GM18508 (cell line): ENCODE results near the gene PLD3.
"Not testable (repeated sequence)": the region's sequence is repeated elsewhere in the genome, so short reads cannot be mapped to it uniquely, and the experiment has no call there.

ENCODE experiments used
- ATAC-seq: cut with Tn5 transposase; IDR thresholded peaks from one replicate; pipeline ENCODE4 v1.9.1; 2021; ENCODE audit warnings: moderate number of reproducible peaks; ENCODE audit not compliant: insufficient read depth, unreplicated experiment

Gene PLD3

DNA sequence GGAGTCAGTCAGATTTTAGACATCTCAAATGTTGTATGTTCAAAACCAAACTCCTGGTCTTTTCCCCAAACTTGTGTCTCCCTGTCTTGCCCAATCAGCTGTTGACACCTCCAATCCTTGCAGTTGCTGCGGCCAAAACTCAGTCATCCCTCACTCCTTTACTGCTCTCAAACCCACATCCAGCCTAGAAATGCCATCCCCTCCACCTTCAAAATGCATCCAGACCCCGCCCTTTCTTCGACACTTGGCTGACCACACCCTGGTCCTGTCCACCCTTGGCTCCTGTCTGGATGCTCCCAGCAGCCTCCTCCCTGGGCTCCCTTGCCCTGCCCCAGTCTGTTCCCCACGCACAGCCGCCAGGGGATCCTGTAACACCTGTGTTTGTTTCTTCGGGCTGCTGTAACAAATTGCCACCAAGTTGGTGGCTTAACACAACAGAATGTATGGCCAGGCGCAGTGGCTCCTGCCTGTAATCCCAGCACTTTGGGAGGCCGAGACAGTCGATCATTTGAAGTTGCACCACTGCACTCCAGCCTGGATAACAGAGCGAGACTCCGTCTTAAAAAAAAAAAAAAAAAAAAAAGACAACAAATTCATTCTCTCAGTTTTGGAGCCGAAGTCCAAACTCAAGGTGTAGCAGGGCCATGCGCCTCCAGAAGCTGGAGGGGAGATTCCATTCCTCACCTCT lies 11.7 kb downstream of the PLD3 start:
- no peak for ATAC-seq

DNA sequence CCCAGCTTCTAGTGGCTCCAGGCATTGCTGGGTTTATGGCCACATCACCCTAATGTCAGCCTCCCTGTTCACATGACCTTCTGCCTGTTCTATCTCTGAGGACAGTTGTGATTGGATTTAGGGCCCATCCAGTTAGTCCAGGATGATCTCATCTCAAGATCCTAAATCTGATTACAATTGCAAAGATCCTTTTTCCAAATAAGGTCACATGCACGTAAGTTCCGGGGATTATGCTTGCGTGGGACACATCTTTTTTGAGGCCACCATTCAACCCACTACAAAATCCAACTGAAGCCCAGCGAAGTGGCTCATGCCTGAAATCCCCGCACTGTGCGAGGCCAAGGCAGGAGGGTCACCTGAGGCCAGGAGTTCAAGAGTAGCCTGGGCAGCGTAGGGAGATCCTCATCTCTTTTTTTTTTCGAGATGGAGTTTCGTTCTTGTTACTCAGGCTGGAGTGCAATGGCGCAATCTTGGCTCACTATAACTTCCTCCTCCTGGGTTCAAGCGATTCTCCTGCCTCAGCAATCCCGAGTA lies 12.3 kb downstream of the PLD3 start:
- no peak for ATAC-seq

DNA sequence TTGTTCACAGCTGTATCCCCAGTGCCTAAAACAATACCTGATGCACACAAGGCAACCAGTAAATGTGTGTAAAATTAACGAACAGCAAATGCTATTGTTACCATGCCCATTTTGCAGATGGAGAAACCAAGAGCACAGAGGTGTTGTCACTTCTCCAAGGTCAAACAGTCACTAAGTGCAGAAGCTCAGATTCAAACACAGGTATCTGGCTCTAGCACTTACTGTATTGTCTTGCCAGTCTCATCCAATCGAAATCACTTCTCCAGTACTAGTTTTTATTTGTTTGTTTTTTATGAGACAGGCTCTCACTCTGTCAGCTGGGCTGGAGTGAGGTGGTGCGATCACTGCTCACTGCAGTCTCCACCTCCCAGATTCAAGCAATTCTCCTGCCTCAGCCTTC lies 13.7 kb downstream of the PLD3 start:
- no peak for ATAC-seq

DNA sequence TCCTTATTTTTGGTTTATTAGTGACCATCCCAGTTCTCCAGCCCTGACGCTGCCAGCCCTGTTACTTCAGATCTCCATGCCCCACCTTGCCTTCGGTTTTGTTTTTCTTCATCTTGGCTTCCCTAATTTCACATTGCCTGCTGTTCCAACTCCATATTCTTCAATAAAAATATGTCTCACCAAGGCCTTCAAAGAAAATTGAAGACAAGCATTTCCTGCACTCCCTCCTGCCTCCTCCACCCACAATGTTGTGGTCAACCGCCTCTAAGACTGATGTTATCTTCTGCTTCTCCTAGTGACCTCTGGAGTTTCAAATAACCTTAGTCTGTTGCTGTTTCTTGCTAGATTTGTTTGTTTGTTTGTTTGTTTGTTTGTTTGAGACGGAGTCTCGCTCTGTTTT lies 14.6 kb downstream of the PLD3 start:
- ATAC-seq: no peak

DNA sequence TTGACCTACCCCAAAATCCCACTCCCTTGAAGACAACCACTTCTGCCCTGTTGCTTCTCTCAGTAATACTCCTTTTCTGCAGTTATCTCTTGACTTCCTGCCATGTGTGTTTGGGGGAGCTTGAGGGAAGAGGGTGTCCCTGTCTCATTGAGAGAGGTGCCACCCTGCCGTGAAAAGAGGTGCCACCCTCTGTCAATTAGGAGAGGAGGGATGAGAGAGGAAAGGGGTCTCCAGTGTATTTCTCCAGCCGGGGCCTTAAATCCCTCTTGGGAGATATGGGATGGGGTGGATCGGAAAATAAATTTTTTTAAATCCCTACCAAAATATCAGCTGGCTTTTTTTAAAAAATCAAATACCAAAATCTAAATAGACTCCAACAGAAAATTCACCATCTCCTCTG lies 16.5 kb downstream of the PLD3 start:
- ATAC-seq: no peak

DNA sequence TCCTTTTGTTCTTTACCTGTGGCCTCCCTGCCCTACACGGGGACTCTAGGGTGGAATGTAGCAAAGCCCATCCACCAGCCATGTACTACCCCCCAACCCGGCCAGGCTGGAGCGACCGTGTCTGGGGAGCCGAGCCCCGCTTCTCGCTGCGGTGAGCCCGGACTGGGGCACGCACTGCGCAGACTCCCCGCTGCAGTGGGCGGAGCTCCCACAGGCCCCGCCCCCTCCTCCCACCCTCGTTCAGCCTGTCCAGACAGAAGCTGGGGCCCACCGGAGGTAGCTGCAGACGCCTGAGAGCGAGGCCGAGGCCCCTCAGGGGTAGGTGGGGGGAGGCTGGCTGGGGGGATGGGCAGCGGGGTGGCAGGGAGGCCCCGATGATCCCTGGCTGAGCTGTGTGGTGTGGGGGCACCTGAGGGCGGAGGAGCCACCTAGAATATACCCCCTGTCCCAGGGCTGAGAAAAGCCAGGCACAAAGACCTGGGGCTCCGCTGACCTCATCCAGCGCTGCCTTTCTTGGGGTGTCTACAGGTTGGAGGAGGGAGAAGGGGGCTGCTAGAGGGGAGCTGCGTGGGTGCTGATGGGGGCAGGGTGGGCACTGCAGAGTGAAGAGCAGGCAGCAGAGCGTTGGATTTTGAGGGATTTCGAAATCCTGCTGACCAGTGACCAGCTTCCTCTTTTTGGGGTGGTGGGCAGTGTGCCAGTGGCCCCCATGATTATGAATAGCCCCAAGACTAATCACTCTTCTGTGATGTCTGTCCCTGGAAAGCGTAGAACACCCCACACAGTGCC lies 17.3 kb downstream of the PLD3 start:
- no peak for ATAC-seq

DNA sequence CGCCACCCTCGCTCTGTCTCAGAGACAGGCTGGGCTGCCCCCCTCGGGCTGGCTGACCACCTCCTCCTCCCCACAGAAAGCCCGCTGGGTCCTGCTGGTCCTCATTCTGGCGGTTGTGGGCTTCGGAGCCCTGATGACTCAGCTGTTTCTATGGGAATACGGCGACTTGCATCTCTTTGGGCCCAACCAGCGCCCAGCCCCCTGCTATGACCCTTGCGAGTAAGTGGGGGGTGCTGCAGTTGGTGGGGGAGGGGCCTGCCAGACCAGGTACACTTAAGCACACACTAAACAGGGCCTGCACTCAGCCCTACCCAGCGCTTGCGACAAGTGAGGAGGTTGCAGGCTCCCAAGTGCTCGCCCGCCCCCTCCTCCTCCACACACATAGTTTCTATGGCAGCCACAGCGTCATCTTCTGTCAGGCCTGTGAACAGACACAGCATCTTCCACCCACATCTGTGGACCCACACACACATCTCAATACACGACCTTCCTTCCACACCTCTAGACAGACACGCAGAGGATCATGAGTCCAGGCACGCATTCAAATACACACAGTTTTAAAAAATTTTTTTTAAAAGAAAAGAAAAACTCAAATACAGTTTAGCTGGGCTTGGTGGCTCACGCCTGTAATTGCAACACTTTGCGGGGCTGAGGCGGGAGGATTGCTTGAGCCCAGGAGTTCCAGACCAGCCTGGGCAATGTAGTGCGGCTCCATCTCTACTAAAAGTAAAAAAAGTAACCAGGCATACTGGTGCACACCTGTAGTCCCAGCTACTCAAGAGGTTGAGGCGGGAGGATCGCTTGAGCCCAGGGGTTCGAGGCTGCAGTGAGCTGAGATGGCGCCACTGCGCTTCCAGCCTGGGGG lies 18.4 kb downstream of the PLD3 start:
- ATAC-seq: no peak

DNA sequence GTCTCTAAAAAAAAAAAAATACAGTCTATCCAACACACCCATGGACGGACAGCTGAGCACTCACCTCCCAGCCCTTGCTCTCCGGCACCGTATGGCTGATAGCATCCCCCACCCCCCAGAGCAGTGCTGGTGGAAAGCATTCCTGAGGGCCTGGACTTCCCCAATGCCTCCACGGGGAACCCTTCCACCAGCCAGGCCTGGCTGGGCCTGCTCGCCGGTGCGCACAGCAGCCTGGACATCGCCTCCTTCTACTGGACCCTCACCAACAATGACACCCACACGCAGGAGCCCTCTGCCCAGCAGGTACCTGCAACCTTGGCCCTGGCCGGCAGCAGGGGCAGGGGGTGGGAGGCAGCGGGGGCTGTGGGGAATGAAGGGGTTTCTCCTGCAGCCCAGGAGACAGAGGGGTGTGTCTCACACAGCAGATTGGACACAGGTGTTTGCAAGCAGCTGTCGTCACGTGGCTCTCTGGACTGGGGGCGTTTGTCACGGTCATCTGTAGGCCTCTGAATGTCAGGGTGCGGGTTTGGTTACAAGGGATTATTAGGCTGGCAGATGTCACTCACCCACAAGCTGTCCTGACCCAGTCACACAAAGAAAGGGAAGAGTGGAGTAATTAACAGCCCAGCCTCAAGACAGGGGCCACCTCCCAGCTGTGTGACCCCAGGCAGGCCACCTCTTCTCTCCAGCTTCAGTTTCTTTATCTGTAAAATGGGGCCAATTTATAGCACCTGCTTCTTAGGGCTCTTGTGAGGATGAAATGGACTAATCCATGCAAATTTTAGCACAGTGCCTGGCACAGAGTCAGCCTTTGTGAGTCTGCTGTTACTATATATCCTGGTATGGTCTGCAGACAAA lies 19.3 kb downstream of the PLD3 start:
- no peak for ATAC-seq

DNA sequence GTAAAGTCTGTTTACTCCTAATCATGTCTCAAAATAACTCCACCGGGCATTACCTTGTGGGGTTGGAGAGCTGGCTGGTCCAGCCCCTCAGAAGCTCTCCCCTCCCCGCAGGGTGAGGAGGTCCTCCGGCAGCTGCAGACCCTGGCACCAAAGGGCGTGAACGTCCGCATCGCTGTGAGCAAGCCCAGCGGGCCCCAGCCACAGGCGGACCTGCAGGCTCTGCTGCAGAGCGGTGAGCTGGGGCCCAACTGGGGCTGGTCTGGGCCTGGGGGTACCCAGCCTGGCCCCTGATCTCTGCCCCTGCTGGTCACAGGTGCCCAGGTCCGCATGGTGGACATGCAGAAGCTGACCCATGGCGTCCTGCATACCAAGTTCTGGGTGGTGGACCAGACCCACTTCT lies 21.3 kb downstream of the PLD3 start:
- ATAC-seq: no peak

DNA sequence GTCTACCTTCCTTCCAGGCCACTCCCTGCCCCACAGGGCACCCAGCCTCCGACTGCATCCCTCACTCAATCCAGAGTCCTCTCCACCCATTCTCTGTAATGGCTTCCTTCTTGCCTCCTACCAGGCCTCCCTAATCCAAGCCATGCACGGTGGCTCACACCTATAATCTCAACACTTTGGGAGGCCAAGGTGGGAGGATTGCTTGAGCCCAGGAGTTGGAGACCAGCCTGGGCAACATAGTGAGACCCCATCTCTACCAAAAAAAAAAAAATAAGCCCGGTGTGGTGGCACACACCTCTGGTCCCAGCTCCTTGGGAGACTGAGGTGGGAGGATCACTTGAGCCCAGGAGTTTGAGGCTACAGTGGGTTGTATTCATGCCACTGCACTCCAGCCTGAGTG lies 21.8 kb downstream of the PLD3 start:
- not testable (repeated sequence) for ATAC-seq

DNA sequence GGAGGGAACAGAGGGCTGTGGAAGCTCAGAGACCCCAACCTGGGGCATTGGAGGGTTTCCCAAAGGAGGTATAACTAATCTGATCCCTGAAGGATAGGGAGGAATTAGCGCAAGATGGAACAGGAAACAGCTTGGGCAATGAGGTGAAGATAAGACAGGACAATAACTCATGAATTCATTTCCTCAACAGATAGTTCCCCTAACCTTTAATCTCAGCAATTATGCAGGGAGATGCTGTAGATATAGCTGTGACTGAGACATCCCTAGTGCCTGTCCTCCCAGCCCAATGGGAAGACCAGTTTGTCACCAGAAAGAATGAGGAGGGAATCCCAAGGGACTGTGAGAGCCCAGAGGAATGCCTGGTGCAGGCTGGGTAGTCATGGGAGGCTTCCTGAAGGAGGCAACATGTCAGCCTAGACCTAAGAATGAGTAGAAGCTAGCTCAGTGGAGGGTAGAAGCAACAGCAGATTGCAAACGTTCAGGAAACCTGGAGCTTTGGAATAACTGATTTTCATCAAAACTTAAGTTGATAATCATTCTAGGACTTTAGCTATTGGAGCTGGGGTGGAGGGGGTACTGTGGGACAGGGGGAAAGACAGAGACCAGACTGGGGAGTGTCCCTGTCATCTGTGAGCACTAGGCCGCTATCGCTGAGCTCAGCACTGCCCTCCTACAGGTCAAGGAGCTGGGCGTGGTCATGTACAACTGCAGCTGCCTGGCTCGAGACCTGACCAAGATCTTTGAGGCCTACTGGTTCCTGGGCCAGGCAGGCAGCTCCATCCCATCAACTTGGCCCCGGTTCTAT lies 22.7 kb downstream of the PLD3 start:
- ATAC-seq: no peak

DNA sequence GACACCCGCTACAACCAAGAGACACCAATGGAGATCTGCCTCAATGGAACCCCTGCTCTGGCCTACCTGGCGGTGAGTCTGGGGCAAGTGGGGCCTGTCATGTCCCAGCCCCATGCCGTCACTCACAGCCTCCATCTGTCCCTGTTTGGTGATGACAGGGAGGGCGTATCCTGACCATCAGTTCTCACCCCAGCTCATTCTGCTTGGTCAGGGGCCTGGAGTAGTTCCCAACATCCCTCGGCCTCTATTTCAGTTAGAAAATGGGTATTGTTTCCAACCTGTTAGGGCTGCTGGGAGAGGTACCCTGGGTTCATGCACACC lies 23.3 kb downstream of the PLD3 start:
- ATAC-seq: no peak

DNA sequence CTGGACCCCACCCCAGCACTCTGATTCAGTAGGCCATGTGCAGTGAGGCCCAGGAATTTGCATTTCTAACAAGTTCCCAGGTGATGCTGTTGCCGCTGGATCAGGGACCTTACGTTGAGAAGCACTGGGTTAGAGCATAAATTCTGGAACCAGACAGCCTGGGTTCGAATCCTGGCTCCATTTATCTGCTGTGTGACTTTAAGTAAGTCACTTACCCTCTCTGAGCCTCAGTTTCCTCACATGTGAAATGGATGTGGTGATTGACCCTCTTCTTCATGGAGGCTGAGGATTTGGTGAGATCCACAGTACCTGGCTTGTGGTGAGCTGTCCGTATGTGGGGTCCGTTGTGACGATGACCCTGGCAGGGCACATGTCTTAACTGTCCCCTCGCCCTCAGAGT lies 25.6 kb downstream of the PLD3 start:
- no peak for ATAC-seq

DNA sequence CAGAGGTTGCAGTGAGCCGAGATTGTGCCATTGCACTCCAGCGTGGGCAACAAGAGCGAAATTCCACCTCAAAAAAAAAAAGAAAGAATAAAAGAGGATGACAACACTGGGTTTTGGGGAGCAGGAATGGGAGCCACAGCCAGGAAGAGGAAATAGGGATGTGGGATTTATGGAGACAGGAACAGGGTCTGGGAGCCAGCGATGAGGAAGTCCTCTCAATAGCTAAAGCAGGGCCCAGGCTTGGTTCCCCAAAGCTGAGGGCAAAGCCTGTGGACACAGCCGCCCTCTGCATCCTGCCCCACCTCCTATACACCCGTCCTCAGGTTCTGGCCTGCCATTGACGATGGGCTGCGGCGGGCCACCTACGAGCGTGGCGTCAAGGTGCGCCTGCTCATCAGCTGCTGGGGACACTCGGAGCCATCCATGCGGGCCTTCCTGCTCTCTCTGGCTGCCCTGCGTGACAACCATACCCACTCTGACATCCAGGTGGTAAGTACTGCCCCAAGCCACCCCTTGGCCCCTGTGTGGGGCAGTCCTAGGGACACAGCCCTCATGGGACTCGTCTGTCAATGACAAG lies 27.9 kb downstream of the PLD3 start:
- no peak for ATAC-seq

DNA sequence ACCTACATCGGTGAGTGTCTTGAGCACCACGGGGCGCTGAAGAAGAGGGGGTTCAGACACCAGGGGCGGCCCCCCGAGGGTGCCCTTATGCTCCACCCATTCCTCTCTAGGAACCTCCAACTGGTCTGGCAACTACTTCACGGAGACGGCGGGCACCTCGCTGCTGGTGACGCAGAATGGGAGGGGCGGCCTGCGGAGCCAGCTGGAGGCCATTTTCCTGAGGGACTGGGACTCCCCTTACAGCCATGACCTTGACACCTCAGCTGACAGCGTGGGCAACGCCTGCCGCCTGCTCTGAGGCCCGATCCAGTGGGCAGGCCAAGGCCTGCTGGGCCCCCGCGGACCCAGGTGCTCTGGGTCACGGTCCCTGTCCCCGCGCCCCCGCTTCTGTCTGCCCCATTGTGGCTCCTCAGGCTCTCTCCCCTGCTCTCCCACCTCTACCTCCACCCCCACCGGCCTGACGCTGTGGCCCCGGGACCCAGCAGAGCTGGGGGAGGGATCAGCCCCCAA lies 29.4 kb downstream of the PLD3 start:
- ATAC-seq: no peak

DNA sequence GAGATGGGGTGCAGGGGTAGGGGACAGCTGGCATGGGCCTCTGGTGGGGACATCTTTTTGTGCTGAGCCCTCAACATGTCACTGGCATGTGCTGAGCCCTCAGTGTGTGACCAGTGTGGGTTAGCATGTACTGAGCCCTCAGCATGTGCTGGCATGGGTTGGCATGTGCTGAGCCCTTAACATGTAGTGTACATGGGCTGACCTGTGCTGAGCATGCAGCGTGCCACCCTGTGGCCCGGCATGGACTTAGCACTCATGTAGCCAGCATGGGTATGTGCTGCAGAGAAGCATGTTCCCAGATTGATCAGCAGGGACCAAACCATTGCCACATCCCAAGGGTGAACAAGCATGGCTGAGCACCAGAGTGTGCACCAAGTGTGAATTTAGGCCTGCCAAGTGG lies 30.0 kb downstream of the PLD3 start:
- no peak for ATAC-seq

DNA sequence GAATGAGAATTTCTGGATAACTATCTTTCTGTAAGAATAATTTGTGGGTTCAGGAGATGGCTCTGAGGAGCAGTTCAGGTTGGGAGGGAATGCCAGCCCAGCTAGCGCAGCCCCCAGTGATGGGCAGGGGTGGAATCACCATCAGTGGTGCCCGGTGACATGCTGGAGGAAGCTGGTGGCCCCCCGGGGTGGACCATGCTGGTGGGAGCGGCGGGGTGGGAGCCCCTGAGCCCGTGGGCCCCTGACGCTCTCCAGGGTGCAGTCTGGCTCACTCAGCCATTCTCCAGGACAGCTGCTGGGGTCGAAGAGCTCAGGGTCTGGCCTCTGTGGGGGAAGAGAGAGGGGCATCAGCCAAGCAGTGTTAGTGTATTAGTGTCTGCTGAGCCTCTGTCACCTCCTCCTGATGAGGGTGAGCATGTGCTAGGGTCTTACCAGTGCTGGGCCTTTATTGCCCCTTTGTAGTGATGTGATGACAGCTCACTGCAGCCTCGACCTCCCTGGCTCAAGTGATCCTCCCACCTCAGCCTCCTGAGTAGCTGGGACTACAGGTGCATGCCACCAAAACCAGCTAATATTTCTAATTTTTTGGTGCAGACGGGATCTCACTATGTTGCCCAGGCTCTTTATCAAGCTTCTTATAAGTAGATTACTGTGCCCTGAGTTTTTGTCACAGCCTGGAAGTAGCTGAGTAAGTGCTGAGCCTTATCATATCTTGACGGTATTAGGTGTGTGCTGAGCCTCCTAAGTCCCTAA lies 31.1 kb downstream of the PLD3 start:
- ATAC-seq: no peak
